Epithelial cell of esophagus (primary cell): ENCODE measurements around the gene MC3R.
A peak's percentile ranks its signal among the peaks of the same experiment; 100 is the strongest.

Experiments
- DNase-seq: peaks from one replicate; pipeline ENCODE4 v3.0.0; 2010; ENCODE audit warnings: low read depth
- H3K4me3 ChIP-seq: 2 replicates; pipeline ENCODE4 v1.5.1; 2011; ENCODE audit warnings: mild to moderate bottlenecking, low read length, control low read depth
- TF ChIP-seq, protein P1 (sequence below): IDR thresholded peaks from 2 replicates; pipeline ENCODE4 v1.5.1; 2011; ENCODE audit warnings: low read depth, mild to moderate bottlenecking, low read length, control low read depth, inconsistent platforms; ENCODE audit not compliant: insufficient read depth; ENCODE audit errors: missing control alignments

Gene MC3R

GRCh38 chr20:56222945-56223344 is 25.6 kb upstream of the MC3R start:
- TF ChIP-seq, protein P1, sequence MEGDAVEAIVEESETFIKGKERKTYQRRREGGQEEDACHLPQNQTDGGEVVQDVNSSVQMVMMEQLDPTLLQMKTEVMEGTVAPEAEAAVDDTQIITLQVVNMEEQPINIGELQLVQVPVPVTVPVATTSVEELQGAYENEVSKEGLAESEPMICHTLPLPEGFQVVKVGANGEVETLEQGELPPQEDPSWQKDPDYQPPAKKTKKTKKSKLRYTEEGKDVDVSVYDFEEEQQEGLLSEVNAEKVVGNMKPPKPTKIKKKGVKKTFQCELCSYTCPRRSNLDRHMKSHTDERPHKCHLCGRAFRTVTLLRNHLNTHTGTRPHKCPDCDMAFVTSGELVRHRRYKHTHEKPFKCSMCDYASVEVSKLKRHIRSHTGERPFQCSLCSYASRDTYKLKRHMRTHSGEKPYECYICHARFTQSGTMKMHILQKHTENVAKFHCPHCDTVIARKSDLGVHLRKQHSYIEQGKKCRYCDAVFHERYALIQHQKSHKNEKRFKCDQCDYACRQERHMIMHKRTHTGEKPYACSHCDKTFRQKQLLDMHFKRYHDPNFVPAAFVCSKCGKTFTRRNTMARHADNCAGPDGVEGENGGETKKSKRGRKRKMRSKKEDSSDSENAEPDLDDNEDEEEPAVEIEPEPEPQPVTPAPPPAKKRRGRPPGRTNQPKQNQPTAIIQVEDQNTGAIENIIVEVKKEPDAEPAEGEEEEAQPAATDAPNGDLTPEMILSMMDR: no peak
- H3K4me3 ChIP-seq: no peak overlapping the region
- peak; percentile 19 for DNase-seq

- TF ChIP-seq, protein P1: no peak
- H3K4me3 ChIP-seq: no peak overlapping the region
- DNase-seq: peak; percentile 4
Observed at GRCh38 chr20:56223352-56223751, 25.2 kb upstream of the MC3R start.

GRCh38 chr20:56228021-56228420 is 20.5 kb upstream of the MC3R start:
- TF ChIP-seq, protein P1: no peak

DNA sequence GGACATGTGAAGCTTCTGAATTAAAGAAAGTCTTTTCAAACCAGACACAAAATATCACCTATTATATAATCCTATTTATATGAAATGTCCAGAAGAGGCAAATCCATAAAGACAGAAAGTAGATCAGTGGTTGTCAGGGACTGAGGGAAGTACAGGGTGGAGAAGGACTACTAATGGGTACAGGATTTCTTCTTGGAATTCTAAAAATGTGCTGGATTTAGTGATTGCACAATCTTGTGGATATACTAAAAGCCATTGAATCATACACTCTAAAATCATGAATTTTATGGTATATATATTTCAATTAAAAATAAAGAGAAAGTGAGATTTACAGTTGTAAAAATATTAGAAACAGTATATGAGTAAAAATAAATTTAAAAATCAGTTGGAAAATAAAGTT is 18.7 kb upstream of the MC3R start:
- no peak overlapping the region for H3K4me3 ChIP-seq
- TF ChIP-seq, protein P1: no peak
- no peak for DNase-seq

More at GRCh38 chr20:56228021-56228420, 20.5 kb upstream of the MC3R start:
- H3K4me3 ChIP-seq: no peak overlapping the region
- DNase-seq: no peak

GRCh38 chr20:56234110-56234509 is 14.4 kb upstream of the MC3R start:
- DNase-seq: no peak
- TF ChIP-seq, protein P1: no peak
- H3K4me3 ChIP-seq: no peak overlapping the region

- TF ChIP-seq, protein P1: no peak
- DNase-seq: no peak
- H3K4me3 ChIP-seq: no peak overlapping the region
Observed at GRCh38 chr20:56237335-56237734, 11.2 kb upstream of the MC3R start.

- no peak overlapping the region for H3K4me3 ChIP-seq
- TF ChIP-seq, protein P1: no peak
- DNase-seq: no peak
Observed at GRCh38 chr20:56244259-56244658, 4.3 kb upstream of the MC3R start.
